Uterus (tissue), 4 donors: ENCODE results near the gene PCNX1. TPM values are rescaled to one million over a fixed set of nuclear protein-coding genes. Genes with fewer than 3 reads are reported as not detected.

Experiments
- DNase-seq, 2 donors: peaks; one replicate each; pipeline ENCODE4 v3.0.0-alpha.2; 2019 to 2020
- H3K27ac ChIP-seq, 2 donors: fragments of 200-600 bp; sonication (generic); 1 replicate in 1 of 2; 2 replicates in 1 of 2; pipeline ENCODE4 v1.5.1; 2016 to 2018
- H3K27me3 ChIP-seq, 2 donors: fragments of 200-600 bp; sonication (generic); one replicate each; pipeline ENCODE4 v1.5.1; 2018 to 2019; ENCODE audit warnings: control low read depth in 1 of 2
- H3K36me3 ChIP-seq, 2 donors: fragments of 200-600 bp; sonication (generic); one replicate each; pipeline ENCODE4 v1.5.1; 2019; ENCODE audit warnings: control low read depth in 1 of 2
- H3K4me1 ChIP-seq, 2 donors: fragments of 200-600 bp; sonication (generic); one replicate each; pipeline ENCODE4 v1.5.1; 2018 to 2019; ENCODE audit warnings: control low read depth in 1 of 2
- H3K4me3 ChIP-seq, 2 donors: fragments of 200-600 bp; sonication (generic); 1 replicate in 1 of 2; 2 replicates in 1 of 2; pipeline ENCODE4 v1.5.1; 2018 to 2019; ENCODE audit warnings: mild to moderate bottlenecking in 1 of 2
- H3K9me3 ChIP-seq, 2 donors: fragments of 200-600 bp; sonication (generic); one replicate each; pipeline ENCODE4 v1.5.1; 2019; ENCODE audit warnings: control low read depth in 1 of 2
- POLR2A ChIP-seq, 2 donors: fragments of 450-650 bp; IDR thresholded peaks; one replicate each; pipeline ENCODE4 v1.6.1; 2016; ENCODE audit warnings: antibody characterized with exemption in 2 of 2, mild to moderate bottlenecking in 1 of 2, moderate library complexity in 1 of 2
- intact Hi-C: fragments of 100-400 bp; cut with DNase I; formaldehyde crosslinking; loops from one replicate; pipeline ENCODE4 v1.15.1; 2023; ENCODE audit warnings: low total_unique reads
- total RNA-seq, 4 donors: library from RNA; depleted of rRNA in 3 of 4; stranded (reverse); fragments of >200 nt in 3 of 4; gene quantifications; one replicate each; pipeline versions ENCODE4 v1.1.0 to v1.2.4, GENCODE V29; 2014 to 2023
- TF ChIP-seq, protein P1 (sequence below), 4 experiments: fragments of 200-600 bp in 2 of 4; fragments of 450-650 bp in 2 of 4; sonication (generic) in 2 of 4; IDR thresholded peaks; one replicate each; pipeline ENCODE4 v1.5.1; 2016 to 2019; ENCODE audit warnings: antibody characterized with exemption in 4 of 4, mild to moderate bottlenecking in 2 of 4, moderate library complexity in 1 of 4
- donor health status: DM: yes; HTN: yes; CAD: no.

PCNX1 gene
- total RNA-seq, 4 donors from 2014 or later, result 34.6 to 112 (median 90.3) TPM

DNA sequence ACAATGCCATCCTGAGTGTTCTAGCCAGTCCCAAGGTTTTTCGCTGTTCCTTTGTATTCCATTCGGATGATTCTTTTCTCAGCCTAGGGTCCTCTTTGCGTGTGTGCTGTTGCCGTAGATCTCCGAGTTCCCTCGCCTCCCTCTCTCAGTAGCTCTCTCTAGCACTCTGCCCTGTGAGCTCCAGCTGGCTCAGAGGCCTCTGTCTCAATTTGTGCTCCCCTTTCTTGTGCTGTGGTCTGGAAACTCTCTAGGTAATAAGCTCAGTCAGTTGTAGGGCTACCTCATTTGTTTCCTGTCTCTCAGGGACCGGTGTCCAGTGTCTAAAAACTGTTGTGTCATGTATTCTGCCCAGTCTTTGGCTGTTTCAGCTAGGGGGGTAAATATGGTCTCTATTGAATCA lies 179.3 kb downstream of the PCNX1 start:
- H3K36me3 ChIP-seq, result no peaks in the 10 kb centered on the region
- no peak for DNase-seq
- no peaks in the 10 kb centered on the region for H3K9me3 ChIP-seq
- no peaks in the 10 kb centered on the region for H3K4me1 ChIP-seq
- intact Hi-C loops, result no loop called here
- H3K27ac ChIP-seq, result no peak overlapping the region
- no peaks in the 10 kb centered on the region for H3K27me3 ChIP-seq
- TF ChIP-seq POLR2A (IDR thresholded peaks at IDR 0.05), result no peak
- TF ChIP-seq, protein P1, sequence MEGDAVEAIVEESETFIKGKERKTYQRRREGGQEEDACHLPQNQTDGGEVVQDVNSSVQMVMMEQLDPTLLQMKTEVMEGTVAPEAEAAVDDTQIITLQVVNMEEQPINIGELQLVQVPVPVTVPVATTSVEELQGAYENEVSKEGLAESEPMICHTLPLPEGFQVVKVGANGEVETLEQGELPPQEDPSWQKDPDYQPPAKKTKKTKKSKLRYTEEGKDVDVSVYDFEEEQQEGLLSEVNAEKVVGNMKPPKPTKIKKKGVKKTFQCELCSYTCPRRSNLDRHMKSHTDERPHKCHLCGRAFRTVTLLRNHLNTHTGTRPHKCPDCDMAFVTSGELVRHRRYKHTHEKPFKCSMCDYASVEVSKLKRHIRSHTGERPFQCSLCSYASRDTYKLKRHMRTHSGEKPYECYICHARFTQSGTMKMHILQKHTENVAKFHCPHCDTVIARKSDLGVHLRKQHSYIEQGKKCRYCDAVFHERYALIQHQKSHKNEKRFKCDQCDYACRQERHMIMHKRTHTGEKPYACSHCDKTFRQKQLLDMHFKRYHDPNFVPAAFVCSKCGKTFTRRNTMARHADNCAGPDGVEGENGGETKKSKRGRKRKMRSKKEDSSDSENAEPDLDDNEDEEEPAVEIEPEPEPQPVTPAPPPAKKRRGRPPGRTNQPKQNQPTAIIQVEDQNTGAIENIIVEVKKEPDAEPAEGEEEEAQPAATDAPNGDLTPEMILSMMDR (IDR thresholded peaks at IDR 0.05), result no peak
- H3K4me3 ChIP-seq, result no peak overlapping the region

GRCh38 chr14:71089971-71090370 lies 182.7 kb downstream of the PCNX1 start:
- H3K36me3 ChIP-seq, result no peaks in the 10 kb centered on the region
- H3K27me3 ChIP-seq, result no peaks in the 10 kb centered on the region
- no peak for TF ChIP-seq POLR2A (IDR thresholded peaks at IDR 0.05)
- H3K27ac ChIP-seq, result no peak overlapping the region
- no peaks in the 10 kb centered on the region for H3K4me1 ChIP-seq
- H3K4me3 ChIP-seq, result no peak overlapping the region
- no peak for DNase-seq
- intact Hi-C loops, result no loop called here
- H3K9me3 ChIP-seq, result no peaks in the 10 kb centered on the region

GRCh38 chr14:71094722-71095121 lies 187.5 kb downstream of the PCNX1 start:
- no peaks in the 10 kb centered on the region for H3K9me3 ChIP-seq
- TF ChIP-seq POLR2A (IDR thresholded peaks at IDR 0.05), result no peak
- TF ChIP-seq, protein P1 (IDR thresholded peaks at IDR 0.05), result no peak

GRCh38 chr14:71096947-71097346 lies 189.7 kb downstream of the PCNX1 start:
- no peaks in the 10 kb centered on the region for H3K9me3 ChIP-seq
- no peaks in the 10 kb centered on the region for H3K36me3 ChIP-seq
- DNase-seq, result no peak
- H3K27ac ChIP-seq, result no peak overlapping the region
- no peak overlapping the region for H3K4me3 ChIP-seq
- H3K27me3 ChIP-seq, result no peaks in the 10 kb centered on the region
- intact Hi-C loops, result no loop called here
- H3K4me1 ChIP-seq, result no peaks in the 10 kb centered on the region
- TF ChIP-seq, protein P1 (IDR thresholded peaks at IDR 0.05), result no peak
- no peak for TF ChIP-seq POLR2A (IDR thresholded peaks at IDR 0.05)

More at GRCh38 chr14:71094722-71095121, 187.5 kb downstream of the PCNX1 start:
- Histone ChIP-seq H3K4me1 (no peaks in the 10 kb centered on the region), H3K27me3 (no peaks in the 10 kb centered on the region), H3K36me3 (no peaks in the 10 kb centered on the region), H3K27ac (no peak overlapping the region), H3K4me3 (no peak overlapping the region)
- intact Hi-C loops, result no loop called here
- DNase-seq, result no peak

- no peak overlapping the region for H3K27ac ChIP-seq
- no peak for TF ChIP-seq POLR2A (IDR thresholded peaks at IDR 0.05)
- TF ChIP-seq, protein P1 (IDR thresholded peaks at IDR 0.05), result peak; percentile 51 to 64 (median 54)
- H3K9me3 ChIP-seq, result no peaks in the 10 kb centered on the region
- H3K4me1 ChIP-seq, result no peaks in the 10 kb centered on the region
- H3K27me3 ChIP-seq, result no peaks in the 10 kb centered on the region
- no peak for DNase-seq
- H3K4me3 ChIP-seq, result no peak overlapping the region
- H3K36me3 ChIP-seq, result no peaks in the 10 kb centered on the region
- intact Hi-C loops, result no loop called here
Observed at GRCh38 chr14:71103662-71104484, 196.6 kb downstream of the PCNX1 start.
